ENCODE results near the gene PLA2G2F. TPM values are rescaled to one million over a fixed set of nuclear protein-coding genes. Genes with fewer than 3 reads are reported as not detected.

Gene PLA2G2F
- total and polyA plus RNA-seq, 2 of the 13 experiments (the other 11 are each of a cell fraction or from before 2014, with no cell fraction given) = not detected

GRCh38 chr1:20151906-20152598 is 12.9 kb downstream of the PLA2G2F start (continued):
- no peak for TF ChIP-seq DNMT1 (CRISPR knock-in tag; IDR thresholded peaks at IDR 0.05)
- 0 out of 2 replicates have a peak, but pooled peaks have one; percentile 21 for TF ChIP-seq ISL2 (CRISPR knock-in tag; IDR thresholded peaks at IDR 0.05)
- TF ChIP-seq TRAFD1 (CRISPR knock-in tag; IDR thresholded peaks at IDR 0.05; ENCODE audit: borderline replicate concordance) = no peak
- peak; percentile 43; the same call in 1 of the 2 replicates for TF ChIP-seq BCL6 (CRISPR knock-in tag; IDR thresholded peaks at IDR 0.05)
- peak; percentile 41 for TF ChIP-seq XRCC5 (optimal IDR thresholded peaks at IDR 0.05; ENCODE audit: low read length)
- TF ChIP-seq HMGXB3 (CRISPR knock-in tag; IDR thresholded peaks at IDR 0.05; ENCODE audit: borderline replicate concordance) = peak; percentile 28; the same call in 1 of the 2 replicates
- 0 out of 2 replicates have a peak, but pooled peaks have one; percentile 13 for TF ChIP-seq HNF4A (CRISPR knock-in tag; IDR thresholded peaks at IDR 0.05)
- no peak for TF ChIP-seq NPAS2 (CRISPR knock-in tag; IDR thresholded peaks at IDR 0.05; ENCODE audit: borderline replicate concordance)
- 0 out of 2 replicates have a peak, but pooled peaks have one; percentile 24 for TF ChIP-seq ZNF576 (CRISPR knock-in tag; IDR thresholded peaks at IDR 0.05)
- TF ChIP-seq ZNF34 (CRISPR knock-in tag; IDR thresholded peaks at IDR 0.05; ENCODE audit: borderline replicate concordance) = 0 out of 2 replicates have a peak, but pooled peaks have one; percentile 50
- peak; percentile 45; the same call in 1 of the 2 replicates for TF ChIP-seq ZGPAT (CRISPR knock-in tag; IDR thresholded peaks at IDR 0.05)
- TF ChIP-seq LRRFIP1 (CRISPR knock-in tag; conservative IDR thresholded peaks at IDR 0.05) = no peak
- TF ChIP-seq SP1 (IDR thresholded peaks at IDR 0.05) = no peak
- 0 out of 2 replicates have a peak, but pooled peaks have one; percentile 15 for TF ChIP-seq SP1 (CRISPR knock-in tag; IDR thresholded peaks at IDR 0.05)
- 0 out of 2 replicates have a peak, but pooled peaks have one; percentile 24 for TF ChIP-seq SPEN (CRISPR knock-in tag; IDR thresholded peaks at IDR 0.05; ENCODE audit: low read depth)
- peak; percentile 71 for TF ChIP-seq KDM2A (CRISPR knock-in tag; IDR thresholded peaks at IDR 0.05; ENCODE audit: borderline replicate concordance, low read depth)
- no peak for TF ChIP-seq KDM5A (IDR thresholded peaks at IDR 0.05; ENCODE audit: borderline replicate concordance, low read length)
